Skeletal muscle tissue (tissue), 4 donors: ENCODE data around the gene MUSK. TPM values are rescaled to one million over a fixed set of nuclear protein-coding genes. Genes with fewer than 3 reads are reported as not detected.

Experiments used
- H3K27ac ChIP-seq: one replicate; pipeline ENCODE4 v1.7.0; 2013; ENCODE audit warnings: mild to moderate bottlenecking, low read depth, low read length, inconsistent platforms
- H3K27me3 ChIP-seq, 3 donors: one replicate each; pipeline ENCODE4 v1.7.0; 2013; ENCODE audit warnings: low read length in 3 of 3; ENCODE audit not compliant: control insufficient read depth in 3 of 3, insufficient read depth in 3 of 3
- H3K36me3 ChIP-seq, 3 donors: one replicate each; pipeline ENCODE4 v1.7.0; 2013; ENCODE audit warnings: low read length in 3 of 3; ENCODE audit not compliant: control insufficient read depth in 3 of 3, insufficient read depth in 3 of 3
- H3K4me1 ChIP-seq, 3 donors: one replicate each; pipeline ENCODE4 v1.7.0; 2013; ENCODE audit warnings: low read length in 3 of 3, mild to moderate bottlenecking in 3 of 3; ENCODE audit not compliant: control insufficient read depth in 3 of 3, insufficient read depth in 3 of 3
- H3K4me3 ChIP-seq, 3 donors: one replicate each; pipeline ENCODE4 v1.7.0; 2013; ENCODE audit warnings: low read length in 3 of 3
- H3K9ac ChIP-seq, 3 donors: one replicate each; pipeline ENCODE4 v1.7.0; 2013; ENCODE audit warnings: low read length in 3 of 3, mild to moderate bottlenecking in 3 of 3, moderate library complexity in 2 of 3, low read depth in 1 of 3
- H3K9me3 ChIP-seq, 3 donors: one replicate each; pipeline ENCODE4 v1.7.0; 2013; ENCODE audit warnings: low read length in 3 of 3; ENCODE audit not compliant: control insufficient read depth in 3 of 3
- total RNA-seq: library from RNA; depleted of rRNA; stranded (reverse); fragments of >200 nt; gene quantifications from one replicate; pipeline ENCODE4 v1.2.3, GENCODE V29; 2014
- donor health status: Osteomylitis.

Gene MUSK
- 8.4 TPM for total RNA-seq

GRCh38 chr9:110668570-110669167 lies at the start of gene MUSK:
TSS of gene MUSK (plus strand) at chr9:110668791. CDS start at chr9:110668905, 114 bp downstream.
- Histone ChIP-seq H3K9me3 (no peaks in the 10 kb centered on the region), H3K4me1 (peaks cover 0 to 6% (median 4%) of the 10 kb centered on the region in 3 donors), H3K9ac (peak within 1 kb of the TSS; percentile 11 to 63 (median 26)), H3K27ac (peak within 1 kb of the TSS; percentile 23), H3K36me3 (no peaks in the 10 kb centered on the region), H3K4me3 (peak within 1 kb of the TSS; percentile 30 to 55 (median 52)), H3K27me3 (no peaks in the 10 kb centered on the region)

DNA sequence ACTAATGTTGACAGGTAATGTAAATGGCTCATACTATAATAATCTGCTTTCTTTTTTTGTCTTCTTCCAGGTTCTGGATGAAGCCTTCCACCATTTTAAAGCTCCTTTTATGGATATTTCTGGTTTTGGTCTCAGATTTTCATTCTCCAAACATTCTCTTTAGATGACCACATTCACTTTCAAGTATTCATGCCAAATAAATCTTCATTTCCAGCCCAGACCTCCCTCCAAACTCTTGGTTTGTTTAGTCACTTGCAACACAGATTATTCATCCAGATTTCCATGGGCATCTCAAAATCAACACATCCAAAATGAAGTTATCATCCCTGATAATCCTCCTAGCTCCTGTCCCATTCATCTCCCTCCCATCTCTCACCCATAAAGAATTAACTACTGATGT lies 48.8 kb upstream of the MUSK start:
- Histone ChIP-seq H3K4me1 (no peaks in the 10 kb centered on the region), H3K4me3 (no peak overlapping the region), H3K36me3 (no peaks in the 10 kb centered on the region), H3K27me3 (no peaks in the 10 kb centered on the region), H3K27ac (no peak overlapping the region), H3K9me3 (no peaks in the 10 kb centered on the region), H3K9ac (no peak overlapping the region)

DNA sequence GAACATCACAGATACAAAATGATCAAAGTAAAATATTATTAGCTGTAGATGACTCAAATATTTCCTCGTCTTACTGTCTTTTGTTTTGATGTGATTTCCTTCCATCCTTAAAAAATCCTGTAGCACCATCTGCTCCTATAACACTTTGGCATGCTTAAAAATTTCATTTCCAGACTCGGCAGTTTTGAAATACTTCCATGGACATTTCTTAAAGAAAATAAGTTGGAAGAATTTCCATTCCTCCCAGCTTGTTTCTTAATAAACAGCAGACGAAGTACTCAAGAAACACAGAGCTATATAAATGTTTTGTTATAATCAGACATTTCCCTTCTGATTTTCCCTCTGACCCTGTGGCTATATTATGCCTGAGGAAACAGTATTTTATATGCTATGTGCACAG lies 47.9 kb upstream of the MUSK start:
- no peak overlapping the region for H3K4me3 ChIP-seq
- H3K36me3 ChIP-seq, result no peaks in the 10 kb centered on the region
- no peaks in the 10 kb centered on the region for H3K27me3 ChIP-seq
- H3K9ac ChIP-seq, result no peak overlapping the region
- no peaks in the 10 kb centered on the region for H3K9me3 ChIP-seq
- no peaks in the 10 kb centered on the region for H3K4me1 ChIP-seq
- H3K27ac ChIP-seq, result no peak overlapping the region

- Histone ChIP-seq H3K4me1 (no peaks in the 10 kb centered on the region), H3K27me3 (no peaks in the 10 kb centered on the region), H3K4me3 (no peak overlapping the region), H3K9ac (no peak overlapping the region), H3K9me3 (no peaks in the 10 kb centered on the region), H3K36me3 (no peaks in the 10 kb centered on the region), H3K27ac (no peak overlapping the region)
These were observed 46.2 kb upstream of the MUSK start for GRCh38 chr9:110622368-110622767.

DNA sequence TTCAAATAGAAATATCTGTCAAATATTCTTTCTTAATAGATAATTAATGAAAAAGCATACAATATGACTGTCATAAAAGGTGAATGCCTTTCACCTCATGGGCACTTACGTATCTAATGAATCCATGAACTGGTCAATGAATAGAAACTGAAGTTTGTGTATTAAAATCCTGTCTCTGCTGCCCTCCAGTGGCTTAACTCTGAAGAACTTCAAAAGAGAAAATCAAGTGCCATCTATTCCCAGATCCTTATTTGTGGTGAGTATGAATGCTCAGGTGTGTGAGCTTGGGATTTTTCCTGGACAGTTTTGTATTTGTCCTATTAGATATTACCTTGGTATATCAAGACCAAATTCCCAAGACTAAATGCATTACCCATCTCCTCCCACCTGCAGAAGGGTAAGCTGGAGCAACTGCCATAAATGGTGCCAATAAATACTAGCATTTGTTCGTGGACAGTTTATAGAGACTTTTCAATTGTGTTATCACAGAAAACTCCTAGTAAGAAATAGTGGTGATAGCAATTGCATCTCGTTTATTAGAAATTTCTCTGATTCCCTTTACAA lies 45.0 kb upstream of the MUSK start:
- Histone ChIP-seq H3K36me3 (no peaks in the 10 kb centered on the region), H3K27ac (no peak overlapping the region), H3K9me3 (no peaks in the 10 kb centered on the region), H3K27me3 (no peaks in the 10 kb centered on the region), H3K9ac (no peak overlapping the region), H3K4me1 (no peaks in the 10 kb centered on the region), H3K4me3 (no peak overlapping the region)

- Histone ChIP-seq H3K4me3 (no peak overlapping the region), H3K4me1 (no peaks in the 10 kb centered on the region), H3K27ac (no peak overlapping the region), H3K9me3 (peaks cover 0 to 3% (median 0%) of the 10 kb centered on the region in 3 donors), H3K36me3 (no peaks in the 10 kb centered on the region), H3K27me3 (no peaks in the 10 kb centered on the region), H3K9ac (no peak overlapping the region)
These were observed 42.3 kb upstream of the MUSK start for GRCh38 chr9:110626101-110626829.

GRCh38 chr9:110635589-110635988 lies 33.0 kb upstream of the MUSK start:
- Histone ChIP-seq H3K9ac (no peak overlapping the region), H3K4me1 (no peaks in the 10 kb centered on the region), H3K27me3 (no peaks in the 10 kb centered on the region), H3K27ac (no peak overlapping the region), H3K36me3 (no peaks in the 10 kb centered on the region), H3K4me3 (no peak overlapping the region), H3K9me3 (peaks cover 0 to 10% (median 2%) of the 10 kb centered on the region in 3 donors)

DNA sequence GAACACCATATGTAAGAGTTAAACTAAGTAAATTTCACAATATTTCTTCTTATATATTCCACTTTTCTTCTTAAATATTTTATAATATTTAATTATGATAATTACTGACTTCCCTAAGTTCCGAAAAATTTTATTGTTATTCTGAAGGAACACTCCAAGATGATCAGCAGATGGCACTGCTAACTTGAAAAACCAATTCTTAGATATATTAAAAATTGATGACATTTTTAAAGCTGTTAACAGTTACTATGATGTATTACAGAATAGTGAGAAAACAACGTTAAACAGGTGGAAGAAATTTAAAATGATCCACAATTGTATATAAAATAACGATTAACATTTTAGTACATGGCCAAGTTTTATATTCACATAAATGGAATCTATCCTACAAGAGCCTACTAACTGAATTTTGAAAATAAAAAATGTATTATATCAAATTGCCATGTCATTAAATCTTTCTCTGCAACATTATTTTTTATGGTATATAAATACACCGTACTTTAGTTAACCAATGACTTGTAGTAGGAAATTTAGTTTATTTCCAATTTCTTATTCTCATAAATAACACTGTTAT lies 30.1 kb upstream of the MUSK start:
- no peak overlapping the region for H3K9ac ChIP-seq
- no peaks in the 10 kb centered on the region for H3K4me1 ChIP-seq
- H3K36me3 ChIP-seq, result no peaks in the 10 kb centered on the region
- H3K27me3 ChIP-seq, result no peaks in the 10 kb centered on the region
- H3K27ac ChIP-seq, result no peak overlapping the region
- no peak overlapping the region for H3K4me3 ChIP-seq
- H3K9me3 ChIP-seq, result peaks cover 0 to 10% (median 2%) of the 10 kb centered on the region in 3 donors

GRCh38 chr9:110640736-110641135 lies 27.9 kb upstream of the MUSK start:
- H3K36me3 ChIP-seq, result no peaks in the 10 kb centered on the region
- H3K4me3 ChIP-seq, result no peak overlapping the region
- H3K9me3 ChIP-seq, result peaks cover 0 to 1% (median under 1%) of the 10 kb centered on the region in 3 donors
- no peaks in the 10 kb centered on the region for H3K27me3 ChIP-seq
- no peak overlapping the region for H3K27ac ChIP-seq
- H3K4me1 ChIP-seq, result no peaks in the 10 kb centered on the region
- H3K9ac ChIP-seq, result no peak overlapping the region

- Histone ChIP-seq H3K36me3 (no peaks in the 10 kb centered on the region), H3K27me3 (no peaks in the 10 kb centered on the region), H3K9ac (no peak overlapping the region), H3K4me1 (no peaks in the 10 kb centered on the region), H3K4me3 (no peak overlapping the region), H3K27ac (no peak overlapping the region), H3K9me3 (no peaks in the 10 kb centered on the region)
These were observed 27.3 kb upstream of the MUSK start for GRCh38 chr9:110641293-110641692.
